Measurements from ENCODE around the gene LRRN2. TPM values are rescaled to one million over a fixed set of nuclear protein-coding genes. Genes with fewer than 3 reads are reported as not detected.

Gene LRRN2
- total RNA-seq, 2 donors from 2014 or later: 5.6 to 23.0 TPM

GRCh38 chr1:204591473-204592090 lies 94.0 kb downstream of the LRRN2 start:
- DNase-seq (no peak), ATAC-seq (no peak)
- intact Hi-C loops (cut with DNase I, micrococcal nuclease): no loop called here

DNA sequence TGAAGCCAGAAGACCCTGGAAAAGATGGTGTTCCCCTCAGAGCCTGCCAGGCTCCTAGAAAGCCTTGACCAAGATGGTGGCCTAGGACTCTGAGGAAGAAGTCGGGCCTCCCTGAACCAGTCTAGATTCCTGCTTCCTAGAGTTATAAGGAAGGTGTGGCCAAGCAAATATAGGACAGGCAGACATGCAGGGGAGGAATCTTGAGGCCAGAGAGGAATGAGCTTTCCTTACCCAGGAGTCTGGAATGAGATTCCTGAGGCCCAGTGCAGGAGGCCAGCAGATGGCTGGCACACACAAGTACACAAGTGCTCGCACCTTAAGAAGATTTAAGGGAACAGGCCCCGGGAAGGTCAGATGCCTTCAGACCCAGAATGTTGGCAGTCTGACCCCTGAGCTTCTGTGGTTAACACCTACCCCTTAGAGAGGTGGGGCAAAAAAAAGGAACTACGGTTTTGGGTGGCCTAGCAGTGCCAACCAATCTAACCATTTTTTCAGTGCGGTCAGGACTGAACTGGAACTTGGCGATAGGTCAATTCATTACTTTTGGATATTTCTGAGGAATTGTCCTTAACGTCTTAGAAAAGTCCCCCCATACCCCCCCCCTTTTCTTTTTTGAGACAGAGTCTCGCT lies 96.0 kb downstream of the LRRN2 start:
- no peak for DNase-seq
- intact Hi-C loops (cut with DNase I, micrococcal nuclease): no loop called here
- peak; percentile 57 for ATAC-seq

DNA sequence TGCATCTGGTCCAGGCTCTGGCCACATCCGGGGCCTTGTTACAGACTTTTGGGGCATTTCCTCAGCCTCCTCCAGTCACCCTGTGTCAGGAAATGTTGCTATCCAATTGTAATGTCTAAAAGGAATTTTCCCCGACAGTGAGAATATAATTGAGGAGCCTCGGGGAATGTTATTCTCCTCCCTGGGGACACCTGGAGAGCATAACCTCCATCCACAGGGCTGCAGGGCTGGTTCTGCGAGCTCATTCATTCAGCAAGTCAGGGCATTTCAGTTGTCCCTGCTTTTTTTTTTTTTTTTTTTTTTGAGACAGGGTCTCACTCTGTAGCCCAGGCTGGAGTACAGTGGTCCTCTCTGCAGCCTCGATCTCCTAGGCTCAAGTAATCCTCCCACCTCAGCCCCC lies 96.7 kb downstream of the LRRN2 start:
- DNase-seq (no peak), ATAC-seq (no peak)
- intact Hi-C loops (cut with DNase I, micrococcal nuclease): no loop called here

DNA sequence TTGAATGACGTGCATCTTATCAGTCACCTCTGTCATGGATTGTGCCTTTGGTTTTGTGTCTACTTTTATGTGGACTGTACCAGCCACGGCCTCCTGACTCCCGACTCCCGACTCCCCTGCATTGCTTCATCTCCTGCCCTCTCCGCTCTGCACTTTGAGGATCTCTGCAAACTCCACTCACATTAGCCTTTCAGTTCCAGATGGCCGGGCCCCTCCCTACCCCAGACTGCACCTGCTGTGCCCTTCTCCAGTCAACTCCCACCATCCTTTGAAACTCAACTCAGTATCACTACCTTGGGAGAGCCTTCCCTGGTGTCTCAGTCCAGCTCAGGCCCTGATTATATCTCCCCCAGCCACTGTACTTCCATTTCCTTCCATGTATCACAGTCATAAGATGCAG lies 97.9 kb downstream of the LRRN2 start:
- DNase-seq: no peak
- ATAC-seq: no peak
- intact Hi-C loops (cut with DNase I, micrococcal nuclease): no loop called here

DNA sequence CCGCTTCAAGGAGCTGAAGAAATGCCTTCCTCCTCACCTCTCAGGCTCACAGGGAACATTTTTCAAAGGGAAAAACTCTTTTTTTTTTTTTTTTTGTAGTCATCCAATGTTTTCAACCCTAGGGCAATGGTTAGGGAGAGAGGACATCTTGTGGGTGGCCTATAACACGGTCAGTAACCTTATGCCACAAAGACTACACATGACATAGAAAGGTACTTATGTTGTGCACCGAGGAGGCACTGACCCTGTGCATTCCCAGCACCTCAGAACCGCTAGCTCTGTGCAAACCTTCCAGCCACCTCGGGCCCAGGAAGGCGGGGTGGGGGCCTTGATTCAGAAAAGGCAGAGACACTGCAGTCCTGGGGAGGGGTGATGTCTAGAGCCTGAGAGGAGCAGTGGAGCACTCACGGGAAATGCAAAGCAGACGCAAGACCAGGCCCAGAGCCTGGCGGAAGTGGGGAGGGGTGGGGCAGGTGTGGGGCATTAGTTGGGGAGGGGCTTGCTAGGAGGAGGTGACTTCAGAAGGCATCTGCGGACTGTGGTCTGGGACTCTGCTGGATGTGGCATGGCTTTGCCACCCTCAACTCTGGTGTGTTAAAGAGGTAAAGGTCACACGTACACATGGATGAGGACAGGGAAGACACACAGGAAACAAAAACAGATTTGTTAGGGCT lies 100.7 kb downstream of the LRRN2 start:
- intact Hi-C loops (cut with DNase I, micrococcal nuclease): no loop called here
- no peak for ATAC-seq
- DNase-seq: peak in 1 of 2 donors; percentile 9

GRCh38 chr1:204583909-204584632 lies 101.5 kb downstream of the LRRN2 start:
- intact Hi-C loops (cut with DNase I, micrococcal nuclease): no loop called here
- DNase-seq (no peak), ATAC-seq (no peak)

DNA sequence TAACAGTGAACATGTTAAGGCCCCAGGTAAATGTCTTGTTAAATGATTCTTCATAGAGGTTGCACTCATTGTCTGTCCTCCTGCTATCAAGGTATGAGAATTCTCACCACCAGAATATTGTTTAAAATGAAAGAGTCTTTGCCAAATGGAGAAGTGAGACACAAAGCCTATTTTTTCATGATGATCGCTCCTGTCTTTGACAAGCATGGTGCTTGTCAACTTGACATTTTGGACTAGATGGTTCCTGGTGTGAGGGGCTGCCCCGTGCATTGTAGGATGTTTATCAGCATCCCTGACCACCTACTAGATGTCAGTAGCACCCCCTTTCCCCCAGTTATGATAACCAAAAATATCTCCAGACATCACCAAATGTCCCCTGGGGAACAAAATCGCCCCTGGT lies 103.8 kb downstream of the LRRN2 start:
- ATAC-seq (no peak), DNase-seq (no peak)
- intact Hi-C loops (cut with DNase I, micrococcal nuclease): no loop called here

DNA sequence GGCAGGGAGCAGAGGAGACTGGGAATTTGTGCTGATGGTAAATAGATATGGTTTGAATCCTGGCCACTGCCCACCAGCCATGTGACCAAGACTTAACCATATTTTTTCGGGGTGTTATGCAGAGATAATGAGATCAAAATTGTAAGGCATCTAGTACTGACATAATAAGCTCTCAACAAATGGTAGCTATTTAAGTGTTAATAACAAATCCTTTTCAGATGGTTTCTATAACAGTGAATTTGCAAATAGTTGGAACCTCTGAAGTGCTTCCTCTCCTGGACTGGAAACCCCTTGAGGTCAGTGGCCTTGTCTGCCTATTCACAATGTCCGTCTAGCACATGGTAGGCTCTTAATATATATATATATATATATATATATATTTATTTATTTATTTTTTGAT lies 104.7 kb downstream of the LRRN2 start:
- ATAC-seq: no peak
- intact Hi-C loops (cut with DNase I, micrococcal nuclease): no loop called here
- DNase-seq: no peak

DNA sequence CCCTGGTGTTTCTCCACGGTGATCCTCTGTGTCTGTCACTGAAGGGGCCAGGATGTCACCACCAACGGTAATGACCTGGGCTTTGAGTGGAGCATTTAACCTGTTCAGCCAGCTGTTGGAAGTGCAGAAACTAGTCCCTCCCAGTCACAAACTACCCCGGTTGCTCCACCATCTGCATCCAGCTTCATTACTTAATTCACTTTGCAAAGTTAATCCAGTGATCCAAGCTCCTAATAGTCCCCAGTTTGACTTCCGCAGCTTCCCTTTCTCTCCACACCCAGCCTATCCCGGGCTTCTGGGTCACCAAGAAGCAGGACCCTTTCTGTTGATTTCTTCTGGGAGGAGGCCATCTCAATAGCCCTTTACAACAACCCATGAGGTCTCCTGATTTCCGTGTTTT lies 105.9 kb downstream of the LRRN2 start:
- intact Hi-C loops (cut with DNase I, micrococcal nuclease): no loop called here
- DNase-seq: no peak
- ATAC-seq: no peak

GRCh38 chr1:204578867-204579664 lies 106.5 kb downstream of the LRRN2 start:
- ATAC-seq (peak; percentile 85), DNase-seq (peak; percentile 34 to 50)
- intact Hi-C loops (cut with DNase I, micrococcal nuclease): no loop called here

DNA sequence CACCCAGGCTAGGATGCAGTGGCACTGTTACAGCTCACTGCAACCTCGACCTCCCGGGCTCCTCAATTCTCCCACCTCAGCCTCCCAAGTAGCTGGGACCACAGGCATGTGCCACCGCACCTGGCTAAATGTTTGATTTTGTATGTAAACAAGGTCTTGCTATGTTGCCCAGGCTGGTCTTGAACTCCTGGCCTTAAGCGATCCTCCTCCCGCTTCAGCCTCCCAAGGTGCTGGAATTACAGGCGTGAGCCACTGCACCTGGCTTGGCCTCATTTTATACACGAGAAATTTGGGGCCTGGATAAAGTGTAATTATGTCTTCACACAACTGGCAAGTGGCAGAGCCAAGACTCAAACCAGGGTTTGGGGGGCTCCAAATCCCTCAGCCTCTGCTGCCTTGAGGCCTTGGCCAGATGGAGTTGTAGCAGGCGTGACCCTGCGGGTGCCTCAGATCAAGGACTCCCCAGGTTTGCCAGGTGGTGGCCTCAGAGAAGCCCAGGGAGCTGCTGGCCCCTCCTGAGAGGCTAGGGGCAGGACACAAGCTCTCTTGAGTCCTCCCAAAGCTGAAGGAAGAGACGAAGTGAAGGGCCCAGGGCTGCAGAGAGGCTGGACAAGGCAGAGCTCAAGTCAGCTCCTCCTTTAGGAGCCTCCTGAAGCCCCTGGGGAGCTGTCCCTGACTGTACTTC lies 107.6 kb downstream of the LRRN2 start:
- DNase-seq: no peak
- ATAC-seq: no peak
- intact Hi-C loops (cut with DNase I, micrococcal nuclease): no loop called here

- intact Hi-C loops (cut with DNase I, micrococcal nuclease): no loop called here
- DNase-seq: no peak
- ATAC-seq: no peak
Observed at GRCh38 chr1:204576422-204576821, 109.1 kb downstream of the LRRN2 start.

DNA sequence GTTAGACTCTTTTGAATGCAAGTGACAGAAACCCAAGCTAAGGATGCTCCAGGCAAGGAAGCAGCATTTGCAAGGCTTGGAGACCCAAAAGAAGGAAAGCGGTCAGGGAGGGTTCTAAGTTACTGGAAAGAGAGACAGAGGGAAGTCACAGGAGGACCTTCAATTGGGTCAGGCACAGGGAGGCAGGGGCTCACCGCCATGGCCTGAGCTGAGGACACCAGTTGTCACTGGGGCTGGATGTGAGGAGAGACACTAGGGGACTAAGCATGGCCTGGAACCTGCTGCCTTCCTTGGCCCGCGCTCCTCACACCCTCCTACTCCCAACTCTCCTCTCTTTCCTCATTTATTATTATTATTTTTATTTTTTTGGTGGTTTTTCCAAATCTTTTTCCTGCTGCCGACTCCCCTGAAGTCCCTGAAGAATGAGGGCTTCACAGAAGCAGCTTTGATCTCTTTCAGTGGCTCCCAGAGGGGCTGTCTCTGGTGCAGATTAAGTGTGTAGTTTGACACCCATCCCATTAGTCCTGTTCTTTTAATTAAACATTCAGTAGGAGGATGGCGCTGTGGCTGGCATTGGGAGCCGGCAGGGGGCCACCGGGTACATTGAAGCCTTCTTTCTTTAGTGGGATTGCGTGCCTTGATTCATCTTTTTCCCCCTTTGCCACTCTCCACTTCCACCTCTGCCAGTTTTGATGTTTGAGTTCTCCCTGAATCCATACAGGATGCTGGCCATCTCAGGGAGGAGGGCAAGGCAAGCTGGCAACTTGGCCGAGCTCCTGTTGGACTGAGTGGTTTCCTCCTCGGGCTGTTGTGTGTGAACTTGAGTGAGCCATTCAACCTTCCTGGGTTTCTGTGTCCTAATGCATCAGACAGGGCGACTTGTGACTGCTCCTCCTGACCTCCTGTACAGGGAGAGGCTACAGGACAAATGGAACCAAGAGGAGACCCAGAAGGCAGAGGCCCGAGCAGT lies 110.0 kb downstream of the LRRN2 start:
- intact Hi-C loops (cut with DNase I, micrococcal nuclease): no loop called here
- DNase-seq: no peak
- ATAC-seq: no peak

DNA sequence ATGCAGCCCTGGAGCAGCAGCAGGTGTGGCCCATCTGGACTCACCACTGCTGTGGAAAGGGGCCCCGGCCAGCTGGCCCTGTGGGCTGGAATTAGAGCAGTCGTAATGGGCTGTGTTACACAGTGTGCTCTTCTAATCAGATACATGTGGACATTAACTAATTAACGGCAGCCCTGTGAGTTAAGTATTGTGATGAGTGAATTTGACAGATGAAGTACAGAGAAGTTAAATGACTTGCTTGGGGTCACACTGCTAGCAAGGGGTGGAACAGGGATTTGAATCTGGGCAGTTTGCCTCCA lies 110.7 kb downstream of the LRRN2 start:
- ATAC-seq (no peak), DNase-seq (peak in 1 of 2 donors; percentile 15)
- intact Hi-C loops (cut with DNase I, micrococcal nuclease): no loop called here

DNA sequence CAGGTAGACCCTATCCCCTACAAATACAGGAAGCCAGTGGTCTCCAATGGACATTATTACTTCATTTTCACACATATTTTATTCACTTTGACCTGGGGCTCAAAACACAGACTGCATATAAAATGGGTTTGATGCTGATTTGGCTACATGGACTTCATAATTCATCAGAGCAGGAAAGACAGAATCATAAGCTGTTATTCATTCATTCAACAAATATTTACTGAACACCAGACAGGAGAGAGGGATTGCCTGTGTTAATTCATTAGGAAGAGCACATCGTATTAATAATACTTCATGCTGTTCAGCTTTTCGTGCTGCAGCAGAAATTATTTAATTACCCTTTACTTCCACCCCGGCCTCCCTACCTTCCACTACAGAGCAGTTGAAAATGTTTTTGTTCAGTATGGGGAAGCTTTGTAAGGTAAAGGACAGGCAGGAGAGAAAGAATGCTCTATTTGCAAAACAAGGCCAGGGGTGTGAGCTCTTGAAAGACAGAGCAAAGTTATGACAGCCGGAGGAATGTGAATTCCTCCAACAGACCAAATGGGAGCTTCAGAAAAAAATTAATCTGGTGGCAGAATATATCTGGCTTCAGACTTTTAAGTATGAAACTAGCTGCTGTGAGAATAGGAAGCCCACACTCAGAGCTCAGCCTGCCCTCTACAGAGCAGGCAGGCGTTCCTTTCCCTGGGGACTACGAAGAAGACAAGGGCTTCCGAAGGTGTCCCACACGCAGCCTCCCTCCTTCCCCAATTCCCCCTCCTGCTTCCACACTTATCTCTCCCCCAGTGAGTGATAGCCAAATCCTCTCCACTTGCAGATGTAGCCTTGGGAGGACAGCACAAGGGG lies 111.3 kb downstream of the LRRN2 start:
- intact Hi-C loops (cut with DNase I, micrococcal nuclease): no loop called here
- DNase-seq: no peak
- ATAC-seq: no peak

DNA sequence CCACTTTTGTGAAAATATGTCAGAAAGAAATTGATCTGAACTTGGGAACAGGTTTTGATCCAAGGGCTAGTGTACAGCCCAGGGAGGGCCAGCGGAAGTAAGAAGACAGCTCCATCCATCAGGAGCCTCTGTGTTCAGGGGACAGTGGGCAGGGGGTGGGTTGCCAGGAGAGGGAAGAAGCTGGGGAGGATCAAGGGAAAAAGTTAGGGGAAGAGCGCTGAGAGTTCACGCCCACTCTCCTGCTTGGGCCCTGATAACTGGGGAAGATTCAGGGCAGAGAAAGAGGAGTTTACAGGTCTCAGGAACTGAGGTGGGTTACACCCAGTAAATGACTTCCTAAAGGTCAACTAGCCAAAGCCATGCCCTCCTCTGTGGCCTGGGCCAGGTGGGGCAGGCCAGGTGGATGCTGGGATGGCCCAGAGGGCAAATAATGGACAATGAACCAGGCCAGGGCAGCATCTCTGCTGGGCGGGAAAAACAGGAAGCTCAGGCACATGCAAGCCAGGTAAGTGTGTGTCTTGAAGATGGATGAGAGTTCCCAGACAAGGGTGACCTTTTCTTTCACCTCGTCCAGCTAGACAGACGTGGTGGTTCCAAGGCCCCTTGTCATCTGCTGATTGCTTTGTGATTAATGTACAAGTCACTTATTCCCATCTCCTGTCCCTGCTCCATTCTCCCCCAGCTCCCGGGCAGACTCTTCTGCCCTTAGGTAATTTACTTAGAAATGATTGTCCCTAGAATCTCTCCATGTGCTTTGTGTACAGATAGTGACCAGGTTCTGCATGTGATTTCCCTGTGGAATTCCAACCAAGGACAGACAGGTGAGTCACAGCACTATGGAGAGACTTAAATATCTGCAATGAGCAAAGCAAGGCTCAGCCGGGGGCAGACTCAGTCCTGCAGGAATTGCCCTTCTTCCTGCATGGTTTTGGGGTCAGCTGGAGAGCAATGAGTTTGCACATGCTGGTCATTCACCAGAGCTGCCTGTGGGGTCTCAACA lies 112.3 kb downstream of the LRRN2 start:
- intact Hi-C loops (cut with DNase I, micrococcal nuclease): no loop called here
- ATAC-seq (peak; percentile 25), DNase-seq (no peak)

Measured in left colon (tissue), 2 donors.